HG03025 (cell line): ENCODE data around the gene ATP10A.
A peak's percentile ranks its signal among the peaks of the same experiment; 100 is the strongest.
"Not testable (repeated sequence)": the region's sequence is repeated elsewhere in the genome, so short reads cannot be mapped to it uniquely, and the experiment has no call there.

Experiments
- ATAC-seq: cut with Tn5 transposase; IDR thresholded peaks from one replicate; pipeline ENCODE4 v1.9.1; 2021; ENCODE audit warnings: mild to moderate bottlenecking, moderate library complexity; ENCODE audit not compliant: unreplicated experiment, low FRiP score

The ATP10A gene

GRCh38 chr15:25759421-25759820 lies 103.7 kb downstream of the ATP10A start:
- no peak for ATAC-seq

GRCh38 chr15:25758612-25759011 lies 104.5 kb downstream of the ATP10A start:
- ATAC-seq, result not testable (repeated sequence)

GRCh38 chr15:25743548-25744275 lies 119.4 kb downstream of the ATP10A start:
- ATAC-seq, result no peak

GRCh38 chr15:25742776-25743547 lies 120.2 kb downstream of the ATP10A start:
- no peak for ATAC-seq

- ATAC-seq, result no peak
Measured at GRCh38 chr15:25742041-25742730, 120.9 kb downstream of the ATP10A start.

GRCh38 chr15:25741256-25741580 lies 121.9 kb downstream of the ATP10A start:
- no peak for ATAC-seq

GRCh38 chr15:25740383-25741255 lies 122.5 kb downstream of the ATP10A start:
- no peak for ATAC-seq

- peak; percentile 55 for ATAC-seq
Measured at GRCh38 chr15:25739687-25740121, 123.4 kb downstream of the ATP10A start.

- no peak for ATAC-seq
Measured at GRCh38 chr15:25738171-25738965, 124.8 kb downstream of the ATP10A start.

- no peak for ATAC-seq
Measured at GRCh38 chr15:25737218-25737643, 125.9 kb downstream of the ATP10A start.

- ATAC-seq, result no peak
Measured at GRCh38 chr15:25736461-25736860, 126.7 kb downstream of the ATP10A start.

GRCh38 chr15:25735550-25736384 lies 127.4 kb downstream of the ATP10A start:
- ATAC-seq, result no peak

- no peak for ATAC-seq
Measured at GRCh38 chr15:25734680-25735355, 128.3 kb downstream of the ATP10A start.

GRCh38 chr15:25733856-25734679 lies 129.1 kb downstream of the ATP10A start:
- no peak for ATAC-seq

- ATAC-seq, result no peak
Measured at GRCh38 chr15:25733036-25733855, 129.9 kb downstream of the ATP10A start.

GRCh38 chr15:25732191-25732590 lies 130.9 kb downstream of the ATP10A start:
- no peak for ATAC-seq
